HG03280 (cell line): ENCODE measurements around the gene CD58.

ENCODE experiments used
- ATAC-seq: cut with Tn5 transposase; IDR thresholded peaks from one replicate; pipeline ENCODE4 v1.9.1; 2021; ENCODE audit warnings: mild to moderate bottlenecking, moderate library complexity; ENCODE audit not compliant: unreplicated experiment

Gene CD58

DNA sequence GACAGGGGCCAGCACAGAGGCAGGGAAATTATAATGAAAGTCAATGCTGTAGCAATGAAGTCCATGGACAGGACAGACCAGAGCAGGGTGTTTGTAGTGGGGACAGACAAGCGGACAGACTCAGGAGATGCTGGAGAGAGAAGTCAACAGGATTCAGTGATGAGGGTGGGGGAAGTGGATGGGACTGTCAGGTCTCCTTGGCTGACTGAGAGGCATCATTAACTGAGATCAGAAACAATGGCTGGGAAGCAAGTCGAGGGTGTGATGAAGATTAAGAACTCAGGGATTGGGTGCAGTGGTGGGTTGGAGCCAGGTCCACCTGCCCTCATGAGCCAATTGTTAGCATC, 25.5 kb downstream of the CD58 start:
- ATAC-seq, result no peak

DNA sequence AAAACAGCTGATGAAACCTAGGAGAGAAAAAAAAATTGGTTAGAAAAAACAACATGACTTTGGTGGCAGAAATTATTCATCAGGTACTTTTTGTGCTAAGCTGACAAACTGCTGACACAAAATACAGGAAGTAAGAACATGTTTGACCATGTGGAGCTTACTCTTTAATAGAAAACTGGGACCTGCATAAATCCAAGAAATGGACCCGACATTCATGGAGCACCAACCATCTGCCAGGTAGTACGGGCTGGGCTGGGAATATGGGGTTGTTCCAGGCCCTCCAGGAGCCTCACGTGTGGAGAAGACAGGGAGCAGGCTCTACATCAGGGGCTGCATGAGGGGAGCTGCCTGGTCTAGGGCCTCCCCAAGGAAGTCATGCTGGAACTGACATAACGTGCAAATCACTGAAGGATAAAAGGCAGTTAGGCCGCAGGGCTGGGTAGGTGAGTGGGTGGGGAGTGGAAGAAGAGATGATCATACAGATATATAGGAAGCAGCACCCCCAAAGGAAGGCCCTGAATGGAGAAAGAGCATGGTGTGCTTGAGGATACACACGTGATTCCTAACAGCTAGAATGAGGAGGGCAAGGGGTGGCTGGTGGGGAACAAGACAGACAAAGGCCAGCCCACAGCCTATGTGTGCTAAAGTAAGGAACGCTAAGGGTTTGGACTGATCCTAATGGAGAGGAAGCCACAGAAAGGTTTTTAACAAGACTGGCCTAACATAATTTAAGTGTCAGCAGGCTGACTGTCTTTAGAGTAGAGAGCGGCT, 26.1 kb downstream of the CD58 start:
- no peak for ATAC-seq

DNA sequence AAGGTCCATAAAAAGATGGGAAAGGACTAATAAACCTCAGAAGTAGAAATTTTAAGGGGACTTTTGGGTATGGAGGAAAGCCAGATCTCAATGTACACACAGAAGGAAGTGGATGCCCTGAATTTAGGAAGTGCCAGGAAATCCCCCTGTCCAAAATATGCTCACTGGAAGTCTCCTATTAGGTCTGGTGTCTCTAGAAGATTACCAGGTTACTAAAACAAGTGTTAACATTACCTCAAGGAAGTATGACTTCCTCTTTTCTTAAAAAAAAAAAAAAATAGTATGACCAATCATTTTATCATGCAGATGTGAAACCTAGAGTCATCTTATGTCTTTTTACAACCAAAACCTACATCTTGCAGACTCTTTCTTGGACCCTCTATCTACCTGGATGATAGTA, 30.7 kb downstream of the CD58 start:
- ATAC-seq, result peak; percentile 57

DNA sequence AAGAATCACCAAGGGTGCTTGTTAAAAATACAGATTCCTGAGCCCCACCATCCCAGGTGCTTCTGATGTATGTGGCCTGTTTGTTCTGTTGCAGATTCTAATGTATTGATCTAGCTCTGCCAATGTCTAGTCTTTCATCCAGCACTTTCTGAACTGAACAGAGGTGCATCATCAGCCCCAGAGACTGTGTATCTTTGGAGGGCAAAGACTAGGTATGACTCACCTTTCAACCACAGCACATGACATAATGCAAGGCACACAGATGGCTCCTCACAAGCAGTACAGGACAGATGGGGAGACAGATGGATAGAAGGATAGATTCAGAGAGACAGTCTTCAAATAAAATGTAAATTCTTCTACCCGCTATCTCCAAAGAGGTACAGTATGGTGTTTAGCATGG, 32.3 kb downstream of the CD58 start:
- peak; percentile 68 for ATAC-seq

DNA sequence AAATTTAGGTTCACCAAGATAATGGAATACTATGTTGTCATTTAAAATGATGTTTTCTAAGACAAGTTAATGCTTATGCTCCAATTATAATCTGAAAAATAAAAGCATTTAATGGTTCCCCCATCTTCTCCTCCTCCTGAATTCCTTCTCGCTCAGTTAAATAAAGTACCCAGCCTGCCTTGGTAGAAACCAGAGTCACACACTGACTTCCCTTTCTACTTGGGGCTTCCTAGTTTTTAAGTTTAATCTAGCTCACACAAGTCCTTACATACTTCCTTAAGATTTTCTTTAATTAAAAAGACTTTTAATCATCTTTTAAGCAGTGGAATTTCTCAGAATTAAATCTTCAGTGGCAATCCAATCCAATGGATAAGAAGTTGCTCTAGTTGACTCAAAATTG, 32.9 kb downstream of the CD58 start:
- ATAC-seq, result no peak

DNA sequence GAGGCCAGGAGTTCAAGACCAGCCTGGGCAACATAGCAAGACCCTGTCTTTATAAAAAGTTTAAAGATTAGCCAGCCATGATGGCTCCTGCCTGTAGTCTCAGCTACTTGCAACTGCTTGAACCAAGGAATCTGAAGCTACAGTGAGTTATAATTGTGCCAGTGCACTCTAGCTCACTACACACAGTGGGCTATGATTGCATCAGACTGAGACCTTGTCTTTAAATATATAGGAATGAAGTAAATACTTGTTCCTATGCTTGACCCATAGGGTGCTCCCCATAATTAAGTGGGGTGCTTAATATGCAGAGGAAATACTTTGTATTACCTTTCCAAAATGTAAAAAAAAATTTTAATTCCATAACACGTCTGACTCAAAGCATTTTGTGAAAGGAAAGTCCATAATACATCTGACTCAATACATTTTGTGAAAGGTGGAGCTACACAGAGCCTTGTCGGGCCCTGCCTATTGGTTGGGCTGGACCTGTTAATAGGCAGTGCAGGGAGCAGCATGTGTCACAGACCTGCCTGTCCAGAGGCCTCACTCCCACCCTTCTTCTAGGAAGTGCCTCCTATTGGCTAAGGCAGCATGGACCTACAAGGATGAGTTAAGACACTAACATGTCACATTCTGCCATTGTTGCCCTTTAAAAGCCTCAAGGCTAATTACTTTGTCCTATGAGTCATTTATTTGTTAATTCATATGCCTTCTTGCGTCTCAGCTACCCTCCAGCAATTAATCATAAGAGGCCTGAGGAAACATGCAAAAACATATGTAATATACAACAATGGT, 33.6 kb downstream of the CD58 start:
- no peak for ATAC-seq

DNA sequence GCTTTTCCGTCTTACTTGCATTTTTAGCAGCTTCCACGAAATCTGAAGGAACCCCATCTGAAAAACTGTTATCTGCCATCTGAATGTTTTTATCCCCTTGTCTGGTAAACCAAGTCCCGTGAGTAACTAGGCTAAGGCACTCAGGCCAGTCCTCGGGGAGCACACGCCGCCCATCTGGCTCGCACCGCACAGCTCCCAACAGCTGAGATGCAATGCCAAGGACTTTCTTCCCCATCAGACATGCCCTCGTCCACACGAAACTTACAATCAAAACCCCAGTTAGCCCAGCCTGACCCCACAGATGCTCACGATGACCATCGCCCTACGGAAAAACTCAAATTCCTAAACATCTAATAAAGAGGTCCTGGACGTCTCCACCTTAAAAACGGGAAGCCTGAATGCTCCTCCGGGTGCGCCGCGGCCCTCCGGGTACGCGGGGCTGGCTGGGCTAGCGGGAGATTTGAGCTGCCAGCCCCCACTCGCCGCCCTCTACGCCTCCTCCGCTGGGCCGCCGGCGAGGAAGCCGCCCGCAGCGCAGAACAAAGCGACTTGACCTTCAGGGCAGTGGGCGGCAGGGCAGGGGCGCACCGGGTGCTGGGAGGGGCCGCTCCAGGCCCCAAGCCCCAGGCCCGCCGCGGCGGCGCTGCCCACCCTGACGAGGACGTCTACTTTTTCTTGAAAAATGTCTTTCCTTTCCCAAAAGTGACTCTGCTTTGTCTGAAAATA, 36.6 kb downstream of the CD58 start:
- ATAC-seq, result no peak

DNA sequence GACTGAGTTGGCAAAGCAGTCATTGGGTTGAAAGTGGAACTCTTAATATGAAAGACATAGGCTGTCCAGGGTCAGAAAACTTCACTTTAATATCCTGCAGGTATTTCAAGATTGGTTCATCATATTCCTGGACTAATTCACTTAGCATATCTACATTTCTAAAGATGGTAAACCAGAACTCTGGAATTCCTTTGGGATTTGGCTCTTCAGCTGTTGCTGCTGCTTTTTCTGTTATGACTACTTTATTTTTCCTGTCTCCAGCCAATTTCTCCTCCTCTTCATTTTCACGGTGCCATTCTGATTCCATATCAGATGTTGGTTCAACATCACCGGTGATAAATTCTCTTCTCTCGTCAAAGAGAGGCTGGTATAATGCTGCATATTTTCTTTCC, 37.4 kb downstream of the CD58 start:
- ATAC-seq, result no peak

DNA sequence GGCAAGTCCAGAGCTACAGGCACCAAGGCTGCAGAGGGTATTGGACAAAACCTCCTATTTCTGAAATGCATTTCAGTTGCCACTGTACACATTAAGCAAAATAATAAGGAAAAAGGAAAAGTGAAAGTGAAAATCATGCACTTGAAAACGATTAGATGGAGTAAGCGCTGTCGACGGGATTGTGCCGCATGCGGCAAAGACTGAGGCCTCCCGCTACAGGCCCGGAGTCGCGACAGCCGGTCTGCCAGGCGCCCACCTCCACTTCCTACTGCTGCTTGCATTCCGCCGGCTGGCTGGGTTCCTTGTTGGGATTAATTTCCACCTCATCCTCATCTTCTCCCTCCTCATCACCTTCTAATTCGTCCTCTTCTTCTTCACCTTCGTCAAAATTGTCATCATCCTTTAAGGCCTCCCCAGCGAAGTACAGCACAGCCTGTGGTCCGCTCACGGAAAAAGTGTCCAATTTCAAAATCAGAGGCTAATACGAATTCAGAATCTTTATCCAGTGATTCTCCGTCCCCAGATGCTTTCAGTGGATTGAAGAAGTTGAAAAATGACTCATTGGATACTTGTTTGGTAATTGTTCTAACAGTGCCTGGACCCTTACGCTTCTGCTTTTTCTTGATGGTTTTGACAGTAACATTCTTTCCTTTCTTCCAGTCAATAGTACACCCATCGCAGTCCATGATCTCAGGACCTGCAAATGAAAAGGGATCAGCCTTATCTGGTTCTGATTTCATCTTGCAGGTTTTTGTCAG, 38.0 kb downstream of the CD58 start:
- no peak for ATAC-seq

DNA sequence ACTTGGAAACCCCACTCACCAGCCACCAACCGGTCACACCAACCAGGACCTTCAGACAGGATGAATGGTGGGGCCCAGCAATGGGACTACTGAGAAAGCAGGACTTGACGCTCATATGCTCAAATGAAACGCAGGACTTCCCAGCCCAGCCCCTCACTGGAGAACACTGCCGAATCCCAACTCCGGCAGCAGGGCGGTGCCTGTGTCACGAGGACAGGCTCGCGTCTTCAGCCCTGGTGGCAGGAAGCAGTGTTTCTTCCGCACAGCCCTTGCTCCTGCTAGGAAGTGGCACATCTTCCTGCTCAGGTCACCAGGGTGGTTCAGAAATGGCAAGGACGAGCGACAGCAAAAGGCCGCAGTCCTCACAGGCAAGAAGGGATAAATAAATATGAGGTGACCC, 38.9 kb downstream of the CD58 start:
- no peak for ATAC-seq

DNA sequence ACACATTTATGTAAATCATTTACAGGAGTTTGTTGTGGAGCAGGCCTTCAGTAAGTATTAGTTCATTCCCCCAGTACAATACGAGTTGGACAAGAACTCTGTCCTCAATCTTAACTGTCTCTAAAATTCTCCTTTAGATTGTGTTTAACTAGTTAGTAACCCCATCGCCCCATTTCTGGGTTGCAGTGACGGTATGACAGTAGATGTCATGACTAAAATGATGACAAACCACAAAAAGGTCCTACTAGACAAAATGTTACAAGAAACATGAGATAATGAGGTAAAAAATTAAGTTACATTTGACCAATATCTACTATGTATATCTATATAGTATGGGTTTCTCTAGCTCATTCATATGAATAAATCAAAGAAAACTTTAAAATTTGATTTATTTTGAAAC, 41.1 kb downstream of the CD58 start:
- no peak for ATAC-seq

DNA sequence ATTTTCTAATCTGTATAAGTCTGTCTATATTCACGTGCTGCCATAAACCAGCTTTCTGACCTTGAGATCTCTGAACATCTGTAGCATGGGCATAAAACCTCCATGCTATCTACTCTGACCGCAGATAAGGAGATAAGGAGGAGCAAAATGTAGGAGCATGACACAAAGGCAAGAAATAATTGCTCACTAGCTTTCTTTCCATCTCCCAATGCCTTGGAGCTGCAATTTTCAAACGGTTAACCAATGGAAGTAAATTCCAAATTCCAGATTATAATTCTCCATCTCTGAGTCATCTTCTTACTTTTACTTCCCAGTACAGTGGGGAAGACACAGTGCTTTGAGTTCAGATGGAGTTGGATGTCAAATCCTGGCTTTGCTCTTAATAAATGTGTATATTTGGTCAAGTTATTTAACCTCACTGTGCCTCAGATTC, 41.6 kb downstream of the CD58 start:
- ATAC-seq, result no peak

DNA sequence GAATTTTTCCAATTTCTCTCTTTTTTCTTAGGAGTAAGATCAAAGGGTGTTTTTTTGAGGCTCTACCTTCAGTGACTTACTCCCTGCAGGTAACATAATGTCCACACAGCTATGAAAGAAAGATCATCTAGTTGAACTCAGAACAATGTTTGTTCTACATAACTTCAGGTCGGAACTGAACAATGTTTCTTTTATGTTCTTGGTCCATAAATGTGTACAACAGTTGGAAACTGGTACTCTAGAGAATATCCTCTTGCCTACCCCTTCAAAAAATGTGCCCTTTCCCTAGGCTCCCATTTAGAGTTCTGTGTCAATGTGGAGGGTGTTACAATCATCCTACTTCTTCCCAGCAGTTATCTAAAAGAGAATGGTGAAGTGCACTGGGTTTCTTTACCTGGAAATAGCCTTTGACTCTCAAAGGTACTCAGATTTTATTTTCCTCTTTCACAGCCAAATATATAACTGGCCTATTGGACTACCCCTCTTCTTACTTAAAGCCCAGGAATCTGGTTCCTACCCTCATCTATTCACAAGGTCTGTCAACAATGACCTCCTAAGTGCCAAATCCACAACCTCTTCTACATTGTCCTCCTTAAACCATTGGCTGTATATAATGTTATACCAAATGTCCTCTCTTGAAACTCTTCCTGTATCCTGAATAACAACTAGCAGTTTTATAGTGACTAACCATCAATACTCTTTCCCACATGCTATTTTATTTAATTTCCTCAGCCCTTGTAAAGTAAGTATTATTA, 42.3 kb downstream of the CD58 start:
- ATAC-seq, result no peak

DNA sequence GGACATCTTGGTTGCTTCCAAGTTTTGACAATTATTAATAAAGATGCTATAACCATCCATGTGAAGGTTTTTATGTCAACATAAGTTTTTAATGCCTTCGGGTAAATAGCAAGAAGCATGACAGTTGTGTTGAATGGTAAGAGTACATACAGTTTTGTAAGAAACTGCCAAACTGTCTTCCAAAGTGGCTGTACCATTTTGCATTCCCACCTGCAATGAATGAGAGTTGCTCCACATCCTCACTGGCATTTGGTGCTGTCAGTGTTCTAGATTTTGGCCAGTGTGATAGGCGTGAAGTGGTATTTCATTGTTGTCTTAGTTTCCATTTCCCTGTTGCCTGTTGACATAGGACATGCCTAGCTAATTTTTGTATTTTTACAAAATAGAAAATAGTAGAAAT, 45.4 kb downstream of the CD58 start:
- ATAC-seq, result no peak

DNA sequence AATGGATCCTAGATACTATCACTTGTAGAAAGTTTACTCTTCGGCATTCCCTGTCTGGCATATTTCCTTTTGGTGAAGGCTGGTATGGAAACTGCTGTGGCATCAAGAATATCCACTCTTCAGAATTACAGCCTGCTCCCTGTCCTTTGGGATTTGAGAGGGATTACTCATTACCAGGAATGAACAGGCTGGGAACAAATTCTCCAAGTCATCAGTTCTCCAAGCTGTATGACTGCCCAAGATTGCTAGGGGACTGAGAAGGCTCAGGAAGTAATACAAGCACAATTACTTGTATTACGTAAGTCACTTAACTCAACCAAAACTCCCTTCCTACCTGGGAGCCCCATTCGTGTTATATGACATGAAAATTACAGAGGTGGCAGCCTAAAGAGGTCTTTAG, 49.6 kb downstream of the CD58 start:
- ATAC-seq, result no peak

DNA sequence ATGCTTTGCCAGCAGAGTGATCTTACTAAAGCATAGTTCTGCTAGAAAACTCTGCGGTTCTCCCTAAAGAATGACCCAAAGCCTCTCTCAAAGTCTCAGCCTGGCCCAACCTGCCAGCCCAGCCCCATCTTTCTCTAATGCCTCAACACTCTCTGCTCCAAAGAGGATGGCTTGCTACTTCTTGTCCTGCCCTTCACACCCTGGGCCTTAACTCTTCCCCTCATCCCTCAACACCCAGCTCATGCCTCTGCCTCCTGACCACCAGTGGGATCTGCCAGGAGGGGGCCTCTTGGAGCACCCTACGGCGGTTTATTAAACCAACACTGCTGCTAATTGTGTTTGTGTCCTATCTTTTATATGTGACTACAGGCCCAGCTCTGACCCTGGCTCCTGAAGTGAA, 52.4 kb downstream of the CD58 start:
- ATAC-seq, result no peak

DNA sequence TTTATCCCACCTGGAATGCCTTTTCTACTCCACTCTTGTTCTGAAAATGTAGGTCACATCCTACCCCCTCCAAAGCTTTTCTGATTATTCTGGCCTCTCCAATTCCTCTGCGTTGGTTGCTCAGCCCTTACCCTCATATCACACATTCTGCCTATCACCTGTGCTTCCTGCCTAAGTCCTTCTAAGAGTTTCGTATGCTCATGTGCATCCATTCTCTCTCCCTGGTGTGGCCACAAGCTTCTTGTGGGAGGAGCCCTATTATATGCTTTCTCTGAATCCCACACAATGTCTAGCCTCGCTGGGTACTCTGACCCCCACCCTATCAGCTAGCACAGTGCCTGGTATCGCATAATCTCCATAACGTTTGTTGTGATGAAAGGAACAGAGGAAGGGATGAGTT, 54.2 kb downstream of the CD58 start:
- ATAC-seq, result no peak

DNA sequence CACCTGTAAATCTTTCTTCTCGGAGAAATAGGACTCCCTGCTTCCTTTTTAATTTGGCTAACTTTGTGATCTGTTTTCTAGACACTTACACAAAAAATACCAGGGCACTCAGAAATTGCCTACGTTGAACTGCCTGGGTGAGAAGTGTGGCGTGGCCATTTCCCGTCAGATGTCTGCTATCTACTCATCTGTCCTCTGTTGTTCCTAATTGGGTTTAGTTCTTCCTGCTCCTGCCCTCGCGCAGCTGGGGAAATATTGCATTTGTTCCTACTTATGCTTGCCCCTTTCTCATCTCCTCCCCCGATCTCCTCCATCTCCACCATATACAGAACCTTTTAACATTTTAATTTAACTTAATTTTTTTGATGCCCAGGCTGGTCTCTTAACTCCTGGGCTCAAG, 55.1 kb downstream of the CD58 start:
- no peak for ATAC-seq

DNA sequence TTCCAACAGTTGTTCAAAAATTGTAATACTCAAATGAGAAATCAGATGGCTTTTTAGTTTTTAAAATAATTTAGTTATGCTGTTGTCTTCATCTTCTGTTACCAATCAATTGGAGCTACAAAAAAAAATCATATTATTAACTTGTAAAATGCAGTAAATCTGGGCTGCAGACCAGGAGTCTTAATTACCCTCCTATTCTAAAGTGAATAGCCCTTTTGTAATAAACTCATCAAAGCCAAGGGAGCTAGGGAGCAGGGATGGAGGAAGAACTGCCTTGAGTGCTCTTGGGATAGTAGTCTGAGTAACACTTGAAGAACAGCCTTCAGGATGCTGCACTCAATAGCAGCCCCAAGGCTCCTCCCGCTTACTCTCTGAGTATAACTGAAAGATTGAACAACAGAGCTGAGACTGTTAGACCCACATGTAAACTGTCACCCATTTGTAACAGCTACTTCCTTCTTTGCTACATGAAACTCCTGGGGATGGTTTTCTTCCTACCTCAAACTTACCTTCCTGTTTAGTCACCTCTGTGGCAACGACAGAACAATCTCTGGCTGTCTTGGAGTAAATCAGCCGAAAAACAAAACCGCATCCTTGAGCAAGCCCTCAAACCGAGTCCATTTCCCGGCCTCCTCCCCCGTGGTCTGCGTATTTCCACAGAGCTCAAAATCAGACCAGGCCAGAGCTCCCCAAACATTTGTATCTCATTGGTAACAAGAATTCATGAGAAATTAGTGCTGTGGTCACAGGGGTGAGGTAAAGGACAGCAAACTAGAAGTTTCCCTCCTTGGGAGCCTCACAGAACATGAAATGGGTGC, 55.9 kb downstream of the CD58 start:
- ATAC-seq, result peak; percentile 56

DNA sequence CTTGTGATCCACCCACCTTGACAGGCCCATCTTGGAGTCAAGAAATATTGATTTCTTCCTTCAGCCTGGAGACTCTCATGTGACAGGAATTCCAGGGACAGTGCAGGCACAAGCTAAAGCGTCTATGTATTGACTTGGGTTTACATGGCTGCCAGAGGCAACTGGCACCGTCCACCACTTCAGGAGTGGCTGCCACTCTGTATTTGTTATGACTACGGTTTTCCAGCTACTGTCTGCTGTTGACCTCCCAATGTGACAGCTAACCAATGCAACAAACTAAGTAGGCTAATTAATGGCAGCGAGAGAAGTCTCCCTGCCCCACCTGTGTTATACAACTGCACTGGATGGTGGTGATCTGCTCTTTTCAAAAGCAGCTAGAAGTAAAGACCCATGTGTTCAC, 56.9 kb downstream of the CD58 start:
- no peak for ATAC-seq
